ENCODE measurements around the gene ZNF28.

GRCh38 chr19:52778811-52779210 is 42.6 kb downstream of the ZNF28 start:
- TF ChIP-seq POLR2AphosphoS5 (IDR thresholded peaks at IDR 0.05) (no peak), MXI1 (conservative IDR thresholded peaks at IDR 0.05; ENCODE audit: poor library complexity, severe bottlenecking) (no peak), CTCF (IDR thresholded peaks at IDR 0.05; ENCODE audit: poor library complexity, severe bottlenecking) (no peak), RAD21 (conservative IDR thresholded peaks at IDR 0.05) (no peak), REST (IDR thresholded peaks at IDR 0.05; ENCODE audit: borderline replicate concordance) (no peak), SMC3 (conservative IDR thresholded peaks at IDR 0.05; ENCODE audit: poor library complexity) (no peak), EZH2 (IDR thresholded peaks at IDR 0.05; ENCODE audit: borderline replicate concordance, insufficient read depth, low read length, poor library complexity, severe bottlenecking) (no peak)

Data from neural cell (in vitro differentiated cells).